ENCODE data around the gene HBZ. TPM values are rescaled to one million over a fixed set of nuclear protein-coding genes. Genes with fewer than 3 reads are reported as not detected.

Gene HBZ
- not detected in 2 replicates for total RNA-seq
- long read RNA-seq: 0 reads

DNA sequence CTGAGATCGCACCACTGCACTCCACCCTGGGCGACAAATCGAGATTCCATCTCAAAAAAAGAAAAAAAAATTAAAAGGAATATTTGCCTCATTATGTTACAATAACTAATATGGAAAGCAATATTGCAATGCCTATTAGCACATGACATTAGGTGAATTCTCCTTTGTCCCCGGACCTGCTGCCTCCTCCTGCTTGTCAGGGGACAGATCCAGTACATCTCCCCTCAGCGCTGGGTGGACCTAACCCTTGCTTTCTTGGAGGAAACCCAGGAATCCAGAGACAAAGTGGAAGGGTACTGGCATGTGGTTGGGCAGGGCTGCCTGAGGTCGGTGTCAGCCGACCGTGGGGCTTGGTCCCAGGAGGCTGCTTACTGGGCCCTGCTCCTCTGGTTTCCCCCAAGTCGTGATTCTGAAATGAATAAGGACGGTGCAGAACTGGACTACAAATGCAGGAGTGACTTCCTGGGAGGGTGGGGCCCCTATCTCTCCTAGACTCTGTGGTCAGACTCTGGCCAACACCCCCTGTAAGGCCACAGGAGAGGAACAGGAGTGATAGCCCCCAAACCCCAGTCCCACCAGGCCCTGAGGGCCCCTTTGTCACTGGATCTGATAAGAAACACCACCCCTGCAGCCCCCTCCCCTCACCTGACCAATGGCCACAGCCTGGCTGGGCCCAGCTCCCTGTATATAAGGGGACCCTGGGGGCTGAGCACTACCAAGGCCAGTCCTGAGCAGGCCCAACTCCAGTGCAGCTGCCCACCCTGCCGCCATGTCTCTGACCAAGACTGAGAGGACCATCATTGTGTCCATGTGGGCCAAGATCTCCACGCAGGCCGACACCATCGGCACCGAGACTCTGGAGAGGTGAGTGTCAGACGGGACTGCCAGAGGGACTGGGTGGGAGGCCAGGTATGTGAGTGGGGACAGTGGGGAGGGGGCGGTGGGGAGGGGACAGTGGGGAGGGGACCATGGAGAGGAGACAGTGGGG lies at the start of gene HBZ:
TSS of gene HBZ (plus strand) at position 504 of the 988 bp plus-strand sequence. CDS start at position 770, 266 bp downstream.
- Mint-ChIP-seq H3K36me3 (ENCODE audit: unreplicated experiment) (no peaks in the 10 kb centered on the region), H3K27ac (ENCODE audit: unreplicated experiment) (no peak within 1 kb of the TSS), H3K4me3 (ENCODE audit: unreplicated experiment) (no peak within 1 kb of the TSS), H3K9me3 (ENCODE audit: unreplicated experiment) (no peaks in the 10 kb centered on the region), H3K4me1 (ENCODE audit: unreplicated experiment) (peaks cover 21% of the 10 kb centered on the region), H3K27me3 (ENCODE audit: unreplicated experiment) (peaks cover 10% of the 10 kb centered on the region)
- DNase-seq (ENCODE audit: extremely low spot score, unreplicated experiment): no peak
- no peak for TF ChIP-seq CTCF (IDR thresholded peaks at IDR 0.05)

GRCh38 chr16:104355-104754 lies 48.1 kb upstream of the HBZ start:
- Mint-ChIP-seq H3K4me1 (ENCODE audit: unreplicated experiment) (peaks cover 16% of the 10 kb centered on the region), H3K27me3 (ENCODE audit: unreplicated experiment) (no peaks in the 10 kb centered on the region), H3K4me3 (ENCODE audit: unreplicated experiment) (no peak overlapping the region), H3K36me3 (ENCODE audit: unreplicated experiment) (peaks cover 15% of the 10 kb centered on the region), H3K9me3 (ENCODE audit: unreplicated experiment) (no peaks in the 10 kb centered on the region), H3K27ac (ENCODE audit: unreplicated experiment) (no peak overlapping the region)
- TF ChIP-seq CTCF (IDR thresholded peaks at IDR 0.05): no peak
- no peak for DNase-seq (ENCODE audit: extremely low spot score, unreplicated experiment)

- Mint-ChIP-seq H3K36me3 (ENCODE audit: unreplicated experiment) (peaks cover 19% of the 10 kb centered on the region), H3K27ac (ENCODE audit: unreplicated experiment) (no peak overlapping the region), H3K4me3 (ENCODE audit: unreplicated experiment) (no peak overlapping the region), H3K9me3 (ENCODE audit: unreplicated experiment) (no peaks in the 10 kb centered on the region), H3K4me1 (ENCODE audit: unreplicated experiment) (peaks cover 16% of the 10 kb centered on the region), H3K27me3 (ENCODE audit: unreplicated experiment) (no peaks in the 10 kb centered on the region)
- DNase-seq (ENCODE audit: extremely low spot score, unreplicated experiment): no peak
- no peak for TF ChIP-seq CTCF (IDR thresholded peaks at IDR 0.05)
These were observed 47.5 kb upstream of the HBZ start for GRCh38 chr16:104928-105327.

- TF ChIP-seq CTCF (IDR thresholded peaks at IDR 0.05): no peak
- H3K27me3 Mint-ChIP-seq (ENCODE audit: unreplicated experiment): no peaks in the 10 kb centered on the region
- no peaks in the 10 kb centered on the region for H3K9me3 Mint-ChIP-seq (ENCODE audit: unreplicated experiment)
- H3K27ac Mint-ChIP-seq (ENCODE audit: unreplicated experiment): no peak overlapping the region
- peaks cover 17% of the 10 kb centered on the region for H3K36me3 Mint-ChIP-seq (ENCODE audit: unreplicated experiment)
- H3K4me1 Mint-ChIP-seq (ENCODE audit: unreplicated experiment): peaks cover 16% of the 10 kb centered on the region
- no peak for DNase-seq (ENCODE audit: extremely low spot score, unreplicated experiment)
- no peak overlapping the region for H3K4me3 Mint-ChIP-seq (ENCODE audit: unreplicated experiment)
These were observed 46.9 kb upstream of the HBZ start for GRCh38 chr16:105521-105920.

GRCh38 chr16:106623-107324 lies 45.7 kb upstream of the HBZ start:
- no peaks in the 10 kb centered on the region for H3K27me3 Mint-ChIP-seq (ENCODE audit: unreplicated experiment)
- TF ChIP-seq CTCF (IDR thresholded peaks at IDR 0.05): peak; percentile 85
- no peaks in the 10 kb centered on the region for H3K9me3 Mint-ChIP-seq (ENCODE audit: unreplicated experiment)
- H3K4me3 Mint-ChIP-seq (ENCODE audit: unreplicated experiment): no peak overlapping the region
- H3K4me1 Mint-ChIP-seq (ENCODE audit: unreplicated experiment): peaks cover 11% of the 10 kb centered on the region
- no peak overlapping the region for H3K27ac Mint-ChIP-seq (ENCODE audit: unreplicated experiment)
- DNase-seq (ENCODE audit: extremely low spot score, unreplicated experiment): no peak
- peaks cover 14% of the 10 kb centered on the region for H3K36me3 Mint-ChIP-seq (ENCODE audit: unreplicated experiment)
